Neural progenitor cell (in vitro differentiated cells): ENCODE results near the gene PRKCD.

Experiments
- EZH2phosphoT487 ChIP-seq: fragments of 200-600 bp; sonication (generic); IDR thresholded peaks from 2 replicates; pipeline ENCODE4 v1.6.1; 2017; ENCODE audit warnings: antibody characterized with exemption
- TF ChIP-seq, protein P1 (sequence below): fragments of 200-600 bp; sonication (generic); IDR thresholded peaks from 2 replicates; pipeline ENCODE4 v1.5.1; 2017; ENCODE audit warnings: antibody characterized with exemption, mild to moderate bottlenecking

DNA sequence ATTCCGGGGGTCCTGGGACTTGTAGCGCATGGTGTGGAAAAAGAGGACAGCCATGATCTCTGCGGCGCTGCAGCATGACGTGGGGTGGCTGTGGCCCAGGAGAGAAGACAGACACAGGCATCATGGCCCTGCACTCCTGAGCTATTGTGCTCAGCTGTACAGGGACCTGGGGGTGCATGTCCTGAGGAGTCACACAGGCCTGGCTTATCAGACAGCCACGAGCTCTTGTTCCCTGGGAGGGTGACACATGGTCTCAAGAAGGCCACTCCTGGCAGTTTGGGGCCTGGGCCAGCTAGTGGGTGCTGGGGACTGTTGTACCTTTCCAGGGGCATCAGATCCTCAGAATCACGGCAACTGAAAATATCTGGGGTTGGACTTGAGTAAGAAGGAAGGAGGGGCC lies 81.1 kb downstream of the PRKCD start:
- TF ChIP-seq, protein P1, sequence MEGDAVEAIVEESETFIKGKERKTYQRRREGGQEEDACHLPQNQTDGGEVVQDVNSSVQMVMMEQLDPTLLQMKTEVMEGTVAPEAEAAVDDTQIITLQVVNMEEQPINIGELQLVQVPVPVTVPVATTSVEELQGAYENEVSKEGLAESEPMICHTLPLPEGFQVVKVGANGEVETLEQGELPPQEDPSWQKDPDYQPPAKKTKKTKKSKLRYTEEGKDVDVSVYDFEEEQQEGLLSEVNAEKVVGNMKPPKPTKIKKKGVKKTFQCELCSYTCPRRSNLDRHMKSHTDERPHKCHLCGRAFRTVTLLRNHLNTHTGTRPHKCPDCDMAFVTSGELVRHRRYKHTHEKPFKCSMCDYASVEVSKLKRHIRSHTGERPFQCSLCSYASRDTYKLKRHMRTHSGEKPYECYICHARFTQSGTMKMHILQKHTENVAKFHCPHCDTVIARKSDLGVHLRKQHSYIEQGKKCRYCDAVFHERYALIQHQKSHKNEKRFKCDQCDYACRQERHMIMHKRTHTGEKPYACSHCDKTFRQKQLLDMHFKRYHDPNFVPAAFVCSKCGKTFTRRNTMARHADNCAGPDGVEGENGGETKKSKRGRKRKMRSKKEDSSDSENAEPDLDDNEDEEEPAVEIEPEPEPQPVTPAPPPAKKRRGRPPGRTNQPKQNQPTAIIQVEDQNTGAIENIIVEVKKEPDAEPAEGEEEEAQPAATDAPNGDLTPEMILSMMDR, result no peak
- no peak for TF ChIP-seq EZH2phosphoT487
